NB4 (cell line): ENCODE results near the gene GRIA1.

Source experiments
- DNase-seq: peaks from one replicate; pipeline ENCODE4 v3.0.0; 2010; ENCODE audit warnings: low read depth
- H3K4me3 ChIP-seq: one replicate; pipeline ENCODE4 v1.5.1; 2011; ENCODE audit warnings: mild to moderate bottlenecking, low read depth, low read length, moderate library complexity
- MAX ChIP-seq: IDR thresholded peaks from 2 replicates; pipeline ENCODE4 v1.6.1; 2011; ENCODE audit warnings: low read depth, low read length
- MYC ChIP-seq: IDR thresholded peaks from 2 replicates; pipeline ENCODE4 v1.6.1; 2011; ENCODE audit warnings: low read depth, low read length
- POLR2A ChIP-seq: IDR thresholded peaks from 2 replicates; pipeline ENCODE4 v1.6.1; 2011; ENCODE audit warnings: mild to moderate bottlenecking; ENCODE audit not compliant: insufficient read length; ENCODE audit errors: extremely low read depth
- TF ChIP-seq, protein P1 (sequence below): IDR thresholded peaks from one replicate; pipeline ENCODE4 v1.5.1; 2012; ENCODE audit warnings: low read depth, low read length

The GRIA1 gene

GRCh38 chr5:153655201-153655510, 164.7 kb downstream of the GRIA1 start:
- TF ChIP-seq POLR2A (no peak), MAX (no peak), MYC (no peak)
- TF ChIP-seq, protein P1, sequence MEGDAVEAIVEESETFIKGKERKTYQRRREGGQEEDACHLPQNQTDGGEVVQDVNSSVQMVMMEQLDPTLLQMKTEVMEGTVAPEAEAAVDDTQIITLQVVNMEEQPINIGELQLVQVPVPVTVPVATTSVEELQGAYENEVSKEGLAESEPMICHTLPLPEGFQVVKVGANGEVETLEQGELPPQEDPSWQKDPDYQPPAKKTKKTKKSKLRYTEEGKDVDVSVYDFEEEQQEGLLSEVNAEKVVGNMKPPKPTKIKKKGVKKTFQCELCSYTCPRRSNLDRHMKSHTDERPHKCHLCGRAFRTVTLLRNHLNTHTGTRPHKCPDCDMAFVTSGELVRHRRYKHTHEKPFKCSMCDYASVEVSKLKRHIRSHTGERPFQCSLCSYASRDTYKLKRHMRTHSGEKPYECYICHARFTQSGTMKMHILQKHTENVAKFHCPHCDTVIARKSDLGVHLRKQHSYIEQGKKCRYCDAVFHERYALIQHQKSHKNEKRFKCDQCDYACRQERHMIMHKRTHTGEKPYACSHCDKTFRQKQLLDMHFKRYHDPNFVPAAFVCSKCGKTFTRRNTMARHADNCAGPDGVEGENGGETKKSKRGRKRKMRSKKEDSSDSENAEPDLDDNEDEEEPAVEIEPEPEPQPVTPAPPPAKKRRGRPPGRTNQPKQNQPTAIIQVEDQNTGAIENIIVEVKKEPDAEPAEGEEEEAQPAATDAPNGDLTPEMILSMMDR: no peak
- no peak for DNase-seq
- H3K4me3 ChIP-seq: no peak overlapping the region

DNA sequence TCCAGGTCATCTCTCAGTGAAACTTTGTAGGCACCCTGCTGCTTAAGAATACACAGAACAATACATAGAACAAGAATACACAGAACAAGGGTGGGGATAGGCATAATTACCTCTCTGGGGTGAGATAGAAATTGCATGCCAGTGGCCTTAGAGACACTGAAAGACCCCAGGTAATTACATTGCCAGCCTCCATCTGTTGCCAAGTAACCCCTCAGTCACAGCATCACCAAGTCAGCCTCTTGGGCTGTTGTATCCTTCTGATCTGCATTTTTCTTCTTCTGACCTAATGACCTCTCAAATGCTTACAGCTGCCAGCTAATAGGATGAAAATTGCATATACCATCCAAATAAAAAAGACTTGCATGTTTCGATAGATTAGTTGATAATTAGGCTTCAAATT, 167.7 kb downstream of the GRIA1 start:
- no peak overlapping the region for H3K4me3 ChIP-seq
- no peak for DNase-seq
- TF ChIP-seq, protein P1: no peak
- TF ChIP-seq MYC (no peak), MAX (no peak), POLR2A (no peak)

- TF ChIP-seq MAX: no peak
- TF ChIP-seq POLR2A: no peak
- TF ChIP-seq, protein P1: no peak
- TF ChIP-seq MYC: no peak
- DNase-seq: no peak
- H3K4me3 ChIP-seq: no peak overlapping the region
Measured at GRCh38 chr5:153658606-153659005, 168.1 kb downstream of the GRIA1 start.

- TF ChIP-seq POLR2A (no peak), MYC (no peak), MAX (no peak)
- TF ChIP-seq, protein P1: no peak
- DNase-seq: no peak
Measured at GRCh38 chr5:153659039-153659736, 168.7 kb downstream of the GRIA1 start.

DNA sequence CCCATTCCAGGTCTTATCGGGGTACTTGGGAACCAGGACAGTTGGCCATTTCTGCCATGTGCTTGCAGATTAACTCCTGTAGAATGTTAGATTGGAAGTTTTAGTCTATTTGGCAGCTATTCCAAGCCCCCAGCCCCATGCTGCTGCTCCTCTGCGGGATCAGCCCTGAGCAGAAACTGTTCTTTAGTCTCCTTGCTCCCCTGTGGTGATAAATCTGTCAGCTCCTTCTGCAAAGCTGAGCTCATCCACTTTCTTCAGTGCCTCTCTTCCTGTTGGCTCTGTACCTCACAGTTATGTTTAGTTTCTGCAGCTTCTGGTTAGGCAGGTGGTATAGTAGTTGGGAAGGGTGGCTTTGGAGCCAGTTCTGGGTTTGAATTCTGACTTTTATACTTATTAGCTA, 170.4 kb downstream of the GRIA1 start:
- H3K4me3 ChIP-seq: no peak overlapping the region
- no peak for DNase-seq
- TF ChIP-seq MAX (no peak), POLR2A (no peak), MYC (no peak)
- TF ChIP-seq, protein P1: no peak

More at GRCh38 chr5:153659039-153659736, 168.7 kb downstream of the GRIA1 start:
- no peak overlapping the region for H3K4me3 ChIP-seq

- TF ChIP-seq MAX (no peak), MYC (no peak), POLR2A (no peak)
- TF ChIP-seq, protein P1: no peak
- H3K4me3 ChIP-seq: no peak overlapping the region
- no peak for DNase-seq
Measured at GRCh38 chr5:153661897-153662296, 171.4 kb downstream of the GRIA1 start.
